WTC11 (cell line): ENCODE data around the gene IL12RB2. TPM values are rescaled to one million over a fixed set of nuclear protein-coding genes. Genes with fewer than 3 reads are reported as not detected.

Source experiments
- ATF1 ChIP-seq: sonication (generic); formaldehyde crosslinking; IDR thresholded peaks from 2 replicates; pipeline ENCODE4 v1.8.1; 2023; ENCODE audit warnings: mild to moderate bottlenecking, moderate library complexity, missing genetic modification reagents
- CREM ChIP-seq: sonication (generic); formaldehyde crosslinking; IDR thresholded peaks from 2 replicates; pipeline ENCODE4 v1.8.1; 2022; ENCODE audit warnings: mild to moderate bottlenecking, missing genetic modification reagents, moderate library complexity
- ELF4 ChIP-seq: sonication (generic); formaldehyde crosslinking; IDR thresholded peaks from 2 replicates; pipeline ENCODE4 v1.8.1; 2022; ENCODE audit warnings: low read depth, mild to moderate bottlenecking, moderate library complexity, missing genetic modification reagents
- FOXJ3 ChIP-seq: sonication (generic); formaldehyde crosslinking; IDR thresholded peaks from 2 replicates; pipeline ENCODE4 v1.9.0; 2021; ENCODE audit warnings: missing genetic modification reagents, mild to moderate bottlenecking, borderline replicate concordance
- GRHL2 ChIP-seq: fragments of 250-450 bp; sonication (Bioruptor Pico); IDR thresholded peaks from 2 replicates; pipeline ENCODE4 v1.8.0; 2022; ENCODE audit warnings: mild to moderate bottlenecking, moderate library complexity; ENCODE audit not compliant: insufficient replicate concordance, severe bottlenecking
- JAZF1 ChIP-seq: fragments of 250-450 bp; sonication (Bioruptor Pico); IDR thresholded peaks from 2 replicates; pipeline ENCODE4 v1.9.0; 2021; ENCODE audit warnings: moderate library complexity, mild to moderate bottlenecking, inconsistent platforms
- KAT7 ChIP-seq: sonication (generic); formaldehyde crosslinking; IDR thresholded peaks from 2 replicates; pipeline ENCODE4 v1.8.1; 2023; ENCODE audit warnings: missing genetic modification reagents, mild to moderate bottlenecking, borderline replicate concordance
- NR2C2 ChIP-seq: sonication (generic); formaldehyde crosslinking; IDR thresholded peaks from 2 replicates; pipeline ENCODE4 v1.8.0; 2022; ENCODE audit warnings: mild to moderate bottlenecking, missing genetic modification reagents
- NR3C1 ChIP-seq: sonication (generic); formaldehyde crosslinking; conservative IDR thresholded peaks from 2 replicates; pipeline ENCODE4 v1.8.1; 2023; ENCODE audit warnings: low read depth, mild to moderate bottlenecking, missing genetic modification reagents
- PRRX2 ChIP-seq: fragments of 250-450 bp; sonication (Bioruptor Pico); IDR thresholded peaks from 2 replicates; pipeline ENCODE4 v1.8.0; 2021; ENCODE audit warnings: mild to moderate bottlenecking
- RORB ChIP-seq: fragments of 250-450 bp; sonication (Bioruptor Pico); IDR thresholded peaks from 2 replicates; pipeline ENCODE4 v1.9.0; 2021; ENCODE audit warnings: mild to moderate bottlenecking
- SP1 ChIP-seq: sonication (generic); formaldehyde crosslinking; conservative IDR thresholded peaks from 2 replicates; pipeline ENCODE4 v1.8.1; 2022; ENCODE audit warnings: missing genetic modification reagents
- TP53 ChIP-seq: sonication (generic); formaldehyde crosslinking; IDR thresholded peaks from 2 replicates; pipeline ENCODE4 v1.8.1; 2023; ENCODE audit warnings: mild to moderate bottlenecking, missing genetic modification reagents
- ZBTB21 ChIP-seq: sonication (generic); formaldehyde crosslinking; IDR thresholded peaks from 2 replicates; pipeline ENCODE4 v1.8.1; 2023; ENCODE audit warnings: mild to moderate bottlenecking, missing genetic modification reagents, borderline replicate concordance
- ZNF121 ChIP-seq: sonication (generic); formaldehyde crosslinking; IDR thresholded peaks from 2 replicates; pipeline ENCODE4 v1.8.0; 2023; ENCODE audit warnings: missing genetic modification reagents
- ZNF138 ChIP-seq: sonication (generic); formaldehyde crosslinking; conservative IDR thresholded peaks from 2 replicates; pipeline ENCODE4 v1.8.1; 2022; ENCODE audit warnings: mild to moderate bottlenecking, moderate library complexity, missing genetic modification reagents
- ZNF671 ChIP-seq: fragments of 250-450 bp; sonication (Bioruptor Pico); IDR thresholded peaks from 2 replicates; pipeline ENCODE4 v1.8.0; 2021; ENCODE audit warnings: mild to moderate bottlenecking
- total RNA-seq: library from RNA; stranded (reverse); gene quantifications from 3 replicates; pipeline ENCODE4 v1.2.3, GENCODE V29; 2021
- TF ChIP-seq, protein P1 (sequence below): sonication (generic); formaldehyde crosslinking; IDR thresholded peaks from 2 replicates; pipeline ENCODE4 v1.8.0; 2023; ENCODE audit warnings: missing genetic modification reagents
- TF ChIP-seq, protein P2 (sequence below): sonication (generic); formaldehyde crosslinking; IDR thresholded peaks from 2 replicates; pipeline ENCODE4 v1.8.0; 2022; ENCODE audit warnings: mild to moderate bottlenecking, missing genetic modification reagents
- TF ChIP-seq, protein P3 (sequence below): sonication (generic); formaldehyde crosslinking; IDR thresholded peaks from 2 replicates; pipeline ENCODE4 v1.8.1; 2022; ENCODE audit warnings: mild to moderate bottlenecking, missing genetic modification reagents, moderate library complexity, borderline replicate concordance
- TF ChIP-seq, protein P4 (sequence below): sonication (generic); formaldehyde crosslinking; IDR thresholded peaks from 2 replicates; pipeline ENCODE4 v1.8.1; 2022; ENCODE audit warnings: mild to moderate bottlenecking, moderate library complexity, missing genetic modification reagents
- TF ChIP-seq, protein P5 (sequence below): sonication (generic); formaldehyde crosslinking; IDR thresholded peaks from 2 replicates; pipeline ENCODE4 v1.8.1; 2022; ENCODE audit warnings: low read depth, mild to moderate bottlenecking, moderate library complexity, missing genetic modification reagents, borderline replicate concordance
- TF ChIP-seq, protein P6 (sequence below): sonication (generic); formaldehyde crosslinking; IDR thresholded peaks from 2 replicates; pipeline ENCODE4 v1.8.1; 2023; ENCODE audit warnings: mild to moderate bottlenecking, missing genetic modification reagents
- TF ChIP-seq, protein P7 (sequence below): sonication (generic); formaldehyde crosslinking; conservative IDR thresholded peaks from 2 replicates; pipeline ENCODE4 v1.8.1; 2023; ENCODE audit warnings: mild to moderate bottlenecking, low read depth, missing genetic modification reagents, moderate library complexity
- TF ChIP-seq, protein P8 (sequence below): sonication (generic); formaldehyde crosslinking; IDR thresholded peaks from 2 replicates; pipeline ENCODE4 v1.8.1; 2022; ENCODE audit warnings: low read depth, missing genetic modification reagents, borderline replicate concordance
- TF ChIP-seq, protein P9 (sequence below): sonication (generic); formaldehyde crosslinking; IDR thresholded peaks from 2 replicates; pipeline ENCODE4 v1.8.0; 2022; ENCODE audit warnings: mild to moderate bottlenecking, missing genetic modification reagents

IL12RB2 gene
- total RNA-seq, 1 experiment from 2014 or later, result 0.81 TPM

DNA sequence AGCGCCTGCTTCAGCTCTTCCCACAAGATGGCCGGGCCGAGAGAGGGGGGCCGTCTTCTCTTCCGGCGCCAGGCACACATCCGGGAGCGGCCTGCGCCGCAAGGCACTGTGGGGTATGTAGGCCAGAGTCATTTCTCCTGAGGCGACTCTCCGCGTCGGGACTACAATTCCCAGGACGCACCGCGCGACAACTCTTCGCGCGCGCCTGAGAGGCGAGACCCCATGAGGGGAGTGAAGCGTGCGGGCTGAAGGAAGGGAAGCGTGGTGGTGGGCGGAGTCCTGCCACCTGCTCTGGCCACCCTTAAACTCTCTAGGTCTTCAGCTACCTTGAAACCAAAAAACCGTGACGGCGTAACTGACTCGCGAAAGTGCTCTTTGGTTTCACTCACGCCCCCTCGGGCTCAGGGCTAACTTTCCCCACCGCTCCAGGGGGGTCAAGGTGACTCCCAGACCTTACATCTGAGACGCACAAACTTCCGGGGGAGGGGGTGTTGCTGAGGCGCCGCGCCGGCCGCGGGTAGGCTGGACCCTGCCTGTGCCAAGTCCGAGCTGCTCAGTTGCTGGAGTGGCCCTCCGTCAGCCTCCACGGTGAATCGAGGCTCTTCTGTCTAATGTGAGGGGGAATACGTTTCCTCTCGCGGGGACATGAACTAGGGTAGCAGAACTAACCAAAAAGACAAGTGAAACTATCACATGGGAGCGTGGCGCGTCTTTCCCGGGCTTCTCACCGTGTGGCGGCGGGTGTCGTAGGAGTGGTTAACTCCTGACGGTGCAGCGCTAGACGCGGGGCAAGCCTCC lies 122.9 kb downstream of the IL12RB2 start, which contains the start of gene SERBP1 (continued):
- TF ChIP-seq ELF4 (CRISPR knock-in tag) (no peak), ZNF121 (peak; percentile 96), NR3C1 (CRISPR knock-in tag) (no peak), ZNF138 (no peak), CREM (CRISPR knock-in tag) (no peak), ZNF671 (CRISPR knock-in tag) (no peak), SP1 (peak; percentile 68), ATF1 (no peak), KAT7 (CRISPR knock-in tag) (no peak), FOXJ3 (CRISPR knock-in tag) (no peak), JAZF1 (no peak), RORB (no peak), NR2C2 (CRISPR knock-in tag) (no peak), ZBTB21 (CRISPR knock-in tag) (0 out of 2 replicates have a peak, but pooled peaks have one; percentile 60), GRHL2 (CRISPR knock-in tag) (no peak), PRRX2 (CRISPR knock-in tag) (no peak), TP53 (peak; percentile 61; the same call in 1 of the 2 replicates)
- TF ChIP-seq, protein P1, sequence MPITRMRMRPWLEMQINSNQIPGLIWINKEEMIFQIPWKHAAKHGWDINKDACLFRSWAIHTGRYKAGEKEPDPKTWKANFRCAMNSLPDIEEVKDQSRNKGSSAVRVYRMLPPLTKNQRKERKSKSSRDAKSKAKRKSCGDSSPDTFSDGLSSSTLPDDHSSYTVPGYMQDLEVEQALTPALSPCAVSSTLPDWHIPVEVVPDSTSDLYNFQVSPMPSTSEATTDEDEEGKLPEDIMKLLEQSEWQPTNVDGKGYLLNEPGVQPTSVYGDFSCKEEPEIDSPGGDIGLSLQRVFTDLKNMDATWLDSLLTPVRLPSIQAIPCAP, result no peak
- TF ChIP-seq, protein P2, sequence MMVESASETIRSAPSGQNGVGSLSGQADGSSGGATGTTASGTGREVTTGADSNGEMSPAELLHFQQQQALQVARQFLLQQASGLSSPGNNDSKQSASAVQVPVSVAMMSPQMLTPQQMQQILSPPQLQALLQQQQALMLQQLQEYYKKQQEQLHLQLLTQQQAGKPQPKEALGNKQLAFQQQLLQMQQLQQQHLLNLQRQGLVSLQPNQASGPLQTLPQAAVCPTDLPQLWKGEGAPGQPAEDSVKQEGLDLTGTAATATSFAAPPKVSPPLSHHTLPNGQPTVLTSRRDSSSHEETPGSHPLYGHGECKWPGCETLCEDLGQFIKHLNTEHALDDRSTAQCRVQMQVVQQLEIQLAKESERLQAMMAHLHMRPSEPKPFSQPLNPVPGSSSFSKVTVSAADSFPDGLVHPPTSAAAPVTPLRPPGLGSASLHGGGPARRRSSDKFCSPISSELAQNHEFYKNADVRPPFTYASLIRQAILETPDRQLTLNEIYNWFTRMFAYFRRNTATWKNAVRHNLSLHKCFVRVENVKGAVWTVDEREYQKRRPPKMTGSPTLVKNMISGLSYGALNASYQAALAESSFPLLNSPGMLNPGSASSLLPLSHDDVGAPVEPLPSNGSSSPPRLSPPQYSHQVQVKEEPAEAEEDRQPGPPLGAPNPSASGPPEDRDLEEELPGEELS, result no peak; the same call in none of the 2 replicates
- TF ChIP-seq, protein P3, sequence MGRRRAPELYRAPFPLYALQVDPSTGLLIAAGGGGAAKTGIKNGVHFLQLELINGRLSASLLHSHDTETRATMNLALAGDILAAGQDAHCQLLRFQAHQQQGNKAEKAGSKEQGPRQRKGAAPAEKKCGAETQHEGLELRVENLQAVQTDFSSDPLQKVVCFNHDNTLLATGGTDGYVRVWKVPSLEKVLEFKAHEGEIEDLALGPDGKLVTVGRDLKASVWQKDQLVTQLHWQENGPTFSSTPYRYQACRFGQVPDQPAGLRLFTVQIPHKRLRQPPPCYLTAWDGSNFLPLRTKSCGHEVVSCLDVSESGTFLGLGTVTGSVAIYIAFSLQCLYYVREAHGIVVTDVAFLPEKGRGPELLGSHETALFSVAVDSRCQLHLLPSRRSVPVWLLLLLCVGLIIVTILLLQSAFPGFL (CRISPR knock-in tag), result no peak
- TF ChIP-seq, protein P4, sequence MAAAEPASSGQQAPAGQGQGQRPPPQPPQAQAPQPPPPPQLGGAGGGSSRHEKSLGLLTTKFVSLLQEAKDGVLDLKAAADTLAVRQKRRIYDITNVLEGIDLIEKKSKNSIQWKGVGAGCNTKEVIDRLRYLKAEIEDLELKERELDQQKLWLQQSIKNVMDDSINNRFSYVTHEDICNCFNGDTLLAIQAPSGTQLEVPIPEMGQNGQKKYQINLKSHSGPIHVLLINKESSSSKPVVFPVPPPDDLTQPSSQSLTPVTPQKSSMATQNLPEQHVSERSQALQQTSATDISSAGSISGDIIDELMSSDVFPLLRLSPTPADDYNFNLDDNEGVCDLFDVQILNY (CRISPR knock-in tag), result peak; percentile 97
- TF ChIP-seq, protein P5, sequence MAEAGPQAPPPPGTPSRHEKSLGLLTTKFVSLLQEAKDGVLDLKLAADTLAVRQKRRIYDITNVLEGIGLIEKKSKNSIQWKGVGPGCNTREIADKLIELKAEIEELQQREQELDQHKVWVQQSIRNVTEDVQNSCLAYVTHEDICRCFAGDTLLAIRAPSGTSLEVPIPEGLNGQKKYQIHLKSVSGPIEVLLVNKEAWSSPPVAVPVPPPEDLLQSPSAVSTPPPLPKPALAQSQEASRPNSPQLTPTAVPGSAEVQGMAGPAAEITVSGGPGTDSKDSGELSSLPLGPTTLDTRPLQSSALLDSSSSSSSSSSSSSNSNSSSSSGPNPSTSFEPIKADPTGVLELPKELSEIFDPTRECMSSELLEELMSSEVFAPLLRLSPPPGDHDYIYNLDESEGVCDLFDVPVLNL (CRISPR knock-in tag), result peak; percentile 52; the same call in 1 of the 2 replicates
- TF ChIP-seq, protein P6, sequence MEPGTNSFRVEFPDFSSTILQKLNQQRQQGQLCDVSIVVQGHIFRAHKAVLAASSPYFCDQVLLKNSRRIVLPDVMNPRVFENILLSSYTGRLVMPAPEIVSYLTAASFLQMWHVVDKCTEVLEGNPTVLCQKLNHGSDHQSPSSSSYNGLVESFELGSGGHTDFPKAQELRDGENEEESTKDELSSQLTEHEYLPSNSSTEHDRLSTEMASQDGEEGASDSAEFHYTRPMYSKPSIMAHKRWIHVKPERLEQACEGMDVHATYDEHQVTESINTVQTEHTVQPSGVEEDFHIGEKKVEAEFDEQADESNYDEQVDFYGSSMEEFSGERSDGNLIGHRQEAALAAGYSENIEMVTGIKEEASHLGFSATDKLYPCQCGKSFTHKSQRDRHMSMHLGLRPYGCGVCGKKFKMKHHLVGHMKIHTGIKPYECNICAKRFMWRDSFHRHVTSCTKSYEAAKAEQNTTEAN (CRISPR knock-in tag), result 0 out of 2 replicates have a peak, but pooled peaks have one; percentile 45
- TF ChIP-seq, protein P7, sequence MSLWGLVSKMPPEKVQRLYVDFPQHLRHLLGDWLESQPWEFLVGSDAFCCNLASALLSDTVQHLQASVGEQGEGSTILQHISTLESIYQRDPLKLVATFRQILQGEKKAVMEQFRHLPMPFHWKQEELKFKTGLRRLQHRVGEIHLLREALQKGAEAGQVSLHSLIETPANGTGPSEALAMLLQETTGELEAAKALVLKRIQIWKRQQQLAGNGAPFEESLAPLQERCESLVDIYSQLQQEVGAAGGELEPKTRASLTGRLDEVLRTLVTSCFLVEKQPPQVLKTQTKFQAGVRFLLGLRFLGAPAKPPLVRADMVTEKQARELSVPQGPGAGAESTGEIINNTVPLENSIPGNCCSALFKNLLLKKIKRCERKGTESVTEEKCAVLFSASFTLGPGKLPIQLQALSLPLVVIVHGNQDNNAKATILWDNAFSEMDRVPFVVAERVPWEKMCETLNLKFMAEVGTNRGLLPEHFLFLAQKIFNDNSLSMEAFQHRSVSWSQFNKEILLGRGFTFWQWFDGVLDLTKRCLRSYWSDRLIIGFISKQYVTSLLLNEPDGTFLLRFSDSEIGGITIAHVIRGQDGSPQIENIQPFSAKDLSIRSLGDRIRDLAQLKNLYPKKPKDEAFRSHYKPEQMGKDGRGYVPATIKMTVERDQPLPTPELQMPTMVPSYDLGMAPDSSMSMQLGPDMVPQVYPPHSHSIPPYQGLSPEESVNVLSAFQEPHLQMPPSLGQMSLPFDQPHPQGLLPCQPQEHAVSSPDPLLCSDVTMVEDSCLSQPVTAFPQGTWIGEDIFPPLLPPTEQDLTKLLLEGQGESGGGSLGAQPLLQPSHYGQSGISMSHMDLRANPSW (CRISPR knock-in tag), result no peak
- TF ChIP-seq, protein P8, sequence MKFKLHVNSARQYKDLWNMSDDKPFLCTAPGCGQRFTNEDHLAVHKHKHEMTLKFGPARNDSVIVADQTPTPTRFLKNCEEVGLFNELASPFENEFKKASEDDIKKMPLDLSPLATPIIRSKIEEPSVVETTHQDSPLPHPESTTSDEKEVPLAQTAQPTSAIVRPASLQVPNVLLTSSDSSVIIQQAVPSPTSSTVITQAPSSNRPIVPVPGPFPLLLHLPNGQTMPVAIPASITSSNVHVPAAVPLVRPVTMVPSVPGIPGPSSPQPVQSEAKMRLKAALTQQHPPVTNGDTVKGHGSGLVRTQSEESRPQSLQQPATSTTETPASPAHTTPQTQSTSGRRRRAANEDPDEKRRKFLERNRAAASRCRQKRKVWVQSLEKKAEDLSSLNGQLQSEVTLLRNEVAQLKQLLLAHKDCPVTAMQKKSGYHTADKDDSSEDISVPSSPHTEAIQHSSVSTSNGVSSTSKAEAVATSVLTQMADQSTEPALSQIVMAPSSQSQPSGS (CRISPR knock-in tag), result no peak
- TF ChIP-seq, protein P9, sequence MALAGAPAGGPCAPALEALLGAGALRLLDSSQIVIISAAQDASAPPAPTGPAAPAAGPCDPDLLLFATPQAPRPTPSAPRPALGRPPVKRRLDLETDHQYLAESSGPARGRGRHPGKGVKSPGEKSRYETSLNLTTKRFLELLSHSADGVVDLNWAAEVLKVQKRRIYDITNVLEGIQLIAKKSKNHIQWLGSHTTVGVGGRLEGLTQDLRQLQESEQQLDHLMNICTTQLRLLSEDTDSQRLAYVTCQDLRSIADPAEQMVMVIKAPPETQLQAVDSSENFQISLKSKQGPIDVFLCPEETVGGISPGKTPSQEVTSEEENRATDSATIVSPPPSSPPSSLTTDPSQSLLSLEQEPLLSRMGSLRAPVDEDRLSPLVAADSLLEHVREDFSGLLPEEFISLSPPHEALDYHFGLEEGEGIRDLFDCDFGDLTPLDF, result no peak
